HG02981 (cell line): ENCODE results near the gene IP6K2.

Experiments
- ATAC-seq: cut with Tn5 transposase; IDR thresholded peaks from one replicate; pipeline ENCODE4 v1.9.1; 2021; ENCODE audit warnings: mild to moderate bottlenecking, moderate library complexity; ENCODE audit not compliant: unreplicated experiment

Gene IP6K2

DNA sequence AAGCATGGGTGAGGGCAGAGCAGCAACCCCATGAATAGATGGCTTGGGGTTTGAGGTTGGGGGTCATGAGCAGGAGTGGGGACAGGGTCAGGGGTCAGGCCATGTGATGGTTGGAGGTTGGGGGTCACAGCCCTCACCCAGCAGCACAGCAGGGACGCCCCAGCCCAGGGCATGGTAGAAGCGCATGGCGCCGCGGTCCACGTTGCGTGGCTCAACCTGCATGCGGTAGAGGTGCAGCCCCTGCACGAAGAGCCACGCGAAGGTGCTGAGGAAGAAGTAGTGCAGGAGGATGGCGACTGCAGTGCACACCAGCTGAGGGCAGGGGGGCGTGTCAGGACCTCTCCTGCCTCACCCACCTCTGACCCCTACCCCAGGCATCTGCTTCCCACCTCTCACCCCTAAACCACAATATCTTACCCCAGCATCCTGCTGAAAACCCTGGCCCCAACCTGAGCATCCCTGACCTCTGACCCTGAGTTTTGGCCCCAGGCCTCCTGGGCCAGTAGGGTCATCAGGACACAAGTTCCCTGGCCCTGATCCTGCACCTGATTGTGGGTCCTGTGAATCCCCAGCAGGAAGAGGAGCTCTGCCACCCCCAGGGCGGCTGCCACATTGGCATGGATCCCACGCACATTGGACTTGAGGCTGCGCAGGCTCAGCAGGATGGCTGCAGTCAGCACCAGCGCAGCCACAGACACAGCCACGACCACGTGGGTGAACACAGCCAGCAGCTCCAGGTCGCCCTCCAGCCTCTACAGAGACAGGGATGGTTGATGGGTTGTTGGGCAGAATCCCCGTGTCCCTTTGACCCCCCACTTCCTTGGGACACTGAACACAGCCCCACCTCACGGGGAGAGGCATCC is 71.9 kb downstream of the IP6K2 start:
- no peak for ATAC-seq

DNA sequence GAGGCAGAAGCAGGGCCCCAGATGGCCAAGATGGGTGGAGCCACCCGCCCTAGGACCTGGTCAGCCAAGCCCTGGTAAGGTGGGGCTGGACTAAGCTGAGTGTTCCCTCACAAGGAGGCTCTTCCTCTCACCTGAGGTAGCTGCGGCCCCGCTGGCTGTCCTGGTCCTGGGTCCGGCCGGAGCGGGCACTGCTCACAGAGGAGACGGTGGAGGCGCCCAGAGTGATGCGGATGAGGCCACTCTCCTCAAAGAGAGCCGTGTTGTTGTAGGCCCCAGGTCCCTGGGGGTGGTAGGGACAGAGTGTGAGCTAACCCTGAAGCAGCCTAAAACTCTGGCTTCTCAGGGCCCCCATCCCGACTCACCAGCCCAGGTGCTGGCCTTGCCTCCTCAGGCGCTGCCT is 74.4 kb downstream of the IP6K2 start:
- ATAC-seq: no peak

DNA sequence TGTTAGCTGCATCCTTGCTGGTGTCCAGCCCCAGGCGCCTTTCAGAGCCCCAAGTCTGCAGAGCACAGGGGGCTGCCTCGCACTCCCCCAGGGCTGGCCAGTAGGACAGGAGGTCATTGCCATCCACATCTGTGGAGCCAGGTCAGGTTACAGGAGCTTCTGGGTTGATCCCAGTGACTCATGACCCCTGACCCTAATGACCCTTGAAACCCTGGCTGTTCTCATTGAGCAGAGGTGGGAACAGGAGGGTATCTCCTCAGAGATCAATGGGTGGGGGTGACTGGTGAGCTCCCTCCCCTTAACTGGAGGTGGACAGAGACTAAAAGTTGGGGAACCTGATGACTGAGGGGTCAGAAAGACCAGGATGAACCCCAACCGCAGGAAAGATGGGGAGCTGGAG is 75.6 kb downstream of the IP6K2 start:
- ATAC-seq: no peak

DNA sequence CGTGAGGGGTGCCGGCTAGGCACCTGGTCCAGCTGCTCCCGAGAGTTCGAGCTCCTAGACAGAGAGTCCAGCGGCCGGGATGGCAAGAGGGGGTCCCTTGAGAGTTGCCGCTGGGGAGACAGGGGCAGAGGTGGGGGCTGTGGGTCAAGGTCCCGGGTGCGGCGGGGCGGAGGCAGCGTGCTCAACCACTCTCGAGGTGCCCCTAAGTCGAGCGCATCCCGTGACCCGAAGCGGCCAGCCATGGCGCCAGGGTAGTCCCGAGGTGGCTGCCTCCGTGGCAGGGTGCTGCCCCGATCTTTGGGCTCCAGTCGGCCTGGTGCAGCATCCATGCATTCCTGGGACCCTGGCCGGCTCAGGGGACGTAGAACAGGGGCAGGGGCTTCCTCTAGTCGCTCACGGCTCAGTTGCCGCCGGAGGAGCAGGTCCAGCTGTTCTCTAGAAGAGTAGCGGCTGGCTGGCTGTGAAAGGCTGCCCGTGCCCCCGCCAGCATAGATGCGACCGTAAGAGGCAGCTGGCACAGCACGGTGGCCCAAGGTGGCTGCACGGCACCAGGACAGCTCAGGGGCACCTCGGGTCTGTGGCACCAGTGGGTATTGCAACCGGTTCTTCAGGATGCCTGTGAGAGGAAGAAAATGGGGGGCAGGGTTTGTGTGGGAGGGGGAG is 76.9 kb downstream of the IP6K2 start:
- no peak for ATAC-seq
